A204.1 (cell line): ENCODE data around the gene IFI27.
"Not testable (repeated sequence)": the region's sequence is repeated elsewhere in the genome, so short reads cannot be mapped to it uniquely, and the experiment has no call there.

Experiments used
- FAIRE-seq: peaks from 2 replicates; lab custom pipeline; 2012; peaks lifted over from hg19 to GRCh38; lab: Jason Lieb, UNC

The IFI27 gene

DNA sequence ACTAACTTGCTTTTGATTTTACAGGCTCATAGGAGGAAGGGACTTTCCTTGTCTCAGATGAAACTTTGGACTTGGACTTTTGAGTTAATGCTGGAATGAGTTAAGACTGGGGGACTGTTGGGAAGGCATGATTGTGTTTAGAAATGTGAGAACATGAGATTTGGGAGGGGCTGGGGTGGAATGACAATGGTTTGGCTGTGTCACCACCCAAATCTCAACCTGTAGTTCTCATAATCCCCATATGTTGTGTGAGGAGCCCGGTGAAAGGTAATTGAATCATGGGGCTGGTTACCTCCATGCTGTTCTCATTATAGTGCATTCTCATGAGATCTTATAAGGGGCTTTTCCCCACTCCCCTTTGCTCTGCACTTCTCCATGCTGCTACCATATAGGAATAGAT lies 45.6 kb downstream of the IFI27 start:
- not testable (repeated sequence) for FAIRE-seq

DNA sequence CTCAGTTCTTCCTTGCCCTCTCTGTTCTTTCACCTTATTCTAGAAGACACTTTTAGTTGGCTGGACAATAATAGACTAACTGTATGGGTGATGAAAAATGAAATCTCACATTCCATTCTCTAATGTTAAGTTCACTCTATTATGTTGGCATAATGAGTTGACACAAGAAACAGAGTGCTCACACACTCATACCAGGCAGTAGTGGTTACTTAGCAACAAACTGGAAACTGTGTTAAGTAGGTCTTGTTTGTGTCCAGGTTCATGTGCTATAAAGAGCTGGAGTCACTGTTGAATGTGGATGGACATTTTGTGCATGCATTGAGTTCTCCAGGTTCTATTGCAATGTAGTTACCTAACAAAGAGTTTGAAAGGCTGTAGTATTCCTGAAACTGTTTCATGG lies 46.7 kb downstream of the IFI27 start:
- FAIRE-seq, result no peak

DNA sequence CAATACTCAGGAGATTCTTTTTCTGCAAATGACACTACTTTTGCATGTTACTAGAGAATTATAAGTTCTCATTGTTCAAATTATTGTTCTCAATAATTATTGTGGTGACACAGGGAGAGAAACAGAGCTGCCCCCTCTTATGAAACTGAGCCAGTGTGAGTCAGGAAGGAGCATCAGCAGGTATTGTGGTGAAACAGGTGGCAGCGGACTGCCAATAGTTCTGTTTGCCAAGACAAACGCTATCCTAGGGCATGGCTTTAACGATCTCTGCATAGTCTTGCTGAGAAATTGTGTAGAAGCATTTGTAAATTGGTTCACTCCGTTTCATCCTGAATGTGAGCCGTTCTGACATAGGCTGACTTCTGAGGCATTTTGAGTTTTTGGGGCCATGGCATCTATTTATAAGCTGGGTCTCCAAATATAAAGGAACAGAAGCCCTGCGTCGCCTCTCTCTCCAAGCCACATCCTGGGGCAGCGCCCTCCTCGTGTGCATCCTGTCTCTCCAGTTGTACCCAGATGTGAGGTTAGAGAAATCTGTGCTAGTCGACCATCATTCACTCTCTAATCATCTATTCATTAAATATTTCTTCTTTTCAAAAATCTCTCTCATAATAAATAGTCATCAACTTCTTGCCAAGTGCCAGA lies 47.8 kb downstream of the IFI27 start:
- no peak for FAIRE-seq

DNA sequence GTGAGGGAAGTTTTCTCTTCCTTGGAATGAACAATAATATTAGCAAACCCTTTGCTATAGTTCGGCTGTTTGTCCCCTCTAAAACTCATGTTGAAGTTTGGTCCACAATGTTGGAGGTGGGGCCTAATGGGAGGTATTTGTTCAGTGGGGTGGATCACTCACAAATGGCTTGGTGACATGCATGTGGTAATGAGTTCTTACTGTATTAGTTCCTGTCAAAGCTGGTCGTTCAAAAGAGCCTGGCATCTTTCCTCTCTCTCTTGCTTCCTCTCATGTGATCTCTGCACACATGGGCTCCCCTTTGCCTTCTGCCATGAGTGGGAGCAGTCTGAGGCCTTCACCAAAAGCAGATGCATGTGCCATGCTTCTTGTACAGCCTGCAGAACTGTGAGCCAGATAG lies 50.5 kb downstream of the IFI27 start:
- no peak for FAIRE-seq

DNA sequence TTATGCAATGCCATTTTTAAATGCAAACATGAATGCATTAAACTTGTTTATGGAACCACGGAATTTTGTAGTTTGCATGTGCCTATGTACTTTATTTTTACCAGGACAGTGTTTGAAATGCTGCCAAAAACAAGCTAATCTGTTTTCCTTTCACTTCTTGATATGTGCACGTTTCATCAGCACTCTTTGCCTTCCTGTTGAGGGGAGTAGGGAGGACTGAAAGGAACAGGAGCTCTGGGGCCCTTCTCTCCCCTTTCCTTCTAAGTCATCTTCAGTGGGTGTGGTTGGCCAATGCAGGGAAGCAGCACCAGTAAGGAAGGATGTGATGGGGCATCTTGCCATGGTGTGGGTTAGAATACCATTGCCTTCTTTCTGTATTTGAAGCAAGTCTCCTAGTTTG lies 51.4 kb downstream of the IFI27 start:
- no peak for FAIRE-seq

DNA sequence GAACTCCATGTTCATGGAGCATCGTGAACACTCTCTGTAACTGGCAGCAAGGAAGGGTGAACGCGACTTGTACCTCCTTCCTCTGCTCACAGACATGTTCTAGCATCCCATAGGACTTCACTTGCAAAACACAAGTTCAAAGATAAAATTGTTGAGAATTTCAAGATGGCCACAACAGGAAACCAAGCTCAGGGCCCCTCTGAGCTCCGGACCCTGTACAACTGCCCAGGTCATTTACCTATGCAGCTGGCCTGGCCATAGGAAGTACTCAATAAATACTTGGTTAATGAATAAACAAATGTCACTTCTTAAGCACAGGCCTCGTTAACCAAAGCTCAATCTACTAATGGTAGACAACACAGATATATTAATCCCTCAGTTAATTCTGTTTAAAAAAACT lies 51.9 kb downstream of the IFI27 start:
- no peak for FAIRE-seq

DNA sequence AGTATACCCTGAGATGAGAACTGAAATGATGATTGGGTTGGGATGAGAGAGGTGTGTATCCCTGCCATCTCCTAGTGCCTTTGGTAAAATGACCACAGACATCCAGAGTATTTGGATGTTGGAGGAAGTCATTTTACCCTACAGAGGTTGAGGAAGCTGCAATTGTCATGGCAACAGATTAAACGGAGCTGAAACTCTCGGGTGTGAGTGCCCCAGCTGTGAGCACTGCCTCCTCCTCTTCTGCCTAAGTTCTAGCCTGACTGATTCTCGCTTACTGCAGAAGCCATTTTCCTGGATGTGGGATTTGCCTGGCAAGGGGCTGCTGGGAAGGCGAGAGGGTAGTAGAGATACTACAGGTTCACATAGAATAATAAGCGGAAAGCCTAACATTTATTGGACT lies 53.3 kb downstream of the IFI27 start:
- no peak for FAIRE-seq

DNA sequence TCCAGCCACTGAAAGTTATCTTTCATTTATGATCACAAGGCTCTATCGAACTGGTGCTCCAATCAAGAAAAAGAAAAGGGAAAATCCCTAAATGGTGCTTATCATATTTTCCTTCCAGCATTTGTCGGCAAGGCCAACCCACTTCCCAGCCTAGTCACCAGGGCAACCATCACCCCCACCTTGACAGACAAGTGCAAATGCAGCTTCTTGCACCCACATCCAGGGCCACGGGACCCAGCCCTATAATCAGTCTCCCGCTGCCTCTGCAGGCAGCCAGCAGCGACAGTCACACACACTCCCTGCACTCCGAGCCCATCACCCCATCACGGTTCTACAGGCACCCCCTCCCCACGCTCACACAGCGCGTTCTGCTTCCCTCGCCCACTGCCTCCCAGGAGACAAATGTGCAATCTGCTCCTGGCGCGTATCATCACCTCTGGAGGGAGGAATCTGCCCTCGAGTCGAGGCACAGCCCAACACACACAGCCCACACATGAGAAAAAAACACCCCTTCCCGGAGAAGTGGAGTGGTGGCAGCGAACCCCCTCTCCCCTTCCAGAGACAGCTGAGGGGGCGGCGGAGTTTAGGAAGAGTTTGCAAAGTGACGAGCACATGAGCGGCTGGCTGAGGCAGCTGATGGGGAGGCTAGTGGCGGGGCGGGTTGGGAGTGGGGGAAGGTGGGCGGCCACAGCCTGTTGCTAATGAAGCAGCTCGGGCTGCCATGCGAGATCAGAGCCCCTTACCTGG lies 54.3 kb downstream of the IFI27 start:
- no peak for FAIRE-seq

DNA sequence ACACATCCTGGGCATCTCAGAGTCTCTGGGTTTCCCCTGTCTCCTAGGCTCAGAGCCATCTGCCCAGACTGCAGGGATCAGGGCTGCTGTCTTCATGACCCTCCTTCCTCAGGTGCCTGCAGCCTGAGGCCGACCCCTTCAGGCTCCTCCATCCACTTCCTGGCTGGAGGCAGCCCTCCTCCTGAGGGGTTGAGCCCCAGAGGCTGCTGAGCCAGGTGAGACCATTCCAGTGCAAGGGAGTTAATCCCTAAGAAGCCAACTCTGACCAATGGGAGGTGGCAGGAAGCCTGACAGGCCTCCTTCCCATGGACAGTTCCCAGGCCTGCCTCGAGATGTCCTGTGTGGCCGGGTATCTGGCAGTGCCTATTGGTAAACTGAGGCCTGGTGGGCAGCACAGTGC lies 55.2 kb downstream of the IFI27 start:
- FAIRE-seq, result no peak
